Activated B cell treated with CpG ODN at 0.5 μM for 24 hours (primary cell): ENCODE measurements around the gene LCP2. TPM values are rescaled to one million over a fixed set of nuclear protein-coding genes. Genes with fewer than 3 reads are reported as not detected.

ENCODE experiments used
- ATAC-seq: fragments of 200-7000 bp; cut with Tn5 transposase; one replicate; pipeline ENCODE4 v1.10.0; 2021; ENCODE audit warnings: low read depth, mild to moderate bottlenecking, moderate library complexity
- CTCF ChIA-PET: fragments of 350-600 bp; sonication (Branson Sonifier 250); formaldehyde crosslinking; loops from one replicate; lab custom pipeline; 2021; ENCODE audit warnings: antibody characterized with exemption; lab: Charles Lee
- POLR2A ChIA-PET: fragments of 350-600 bp; sonication (Branson Sonifier 250); formaldehyde crosslinking; loops from one replicate; lab custom pipeline; 2021; ENCODE audit warnings: antibody characterized with exemption; lab: Charles Lee
- DNase-seq: peaks from one replicate; pipeline ENCODE4 v3.0.0; 2022
- H3K27ac Mint-ChIP-seq: one replicate; pipeline ENCODE4 v1.8.0; 2020; ENCODE audit warnings: mixed read lengths
- H3K27me3 Mint-ChIP-seq: one replicate; pipeline ENCODE4 v1.8.0; 2021; ENCODE audit warnings: mixed read lengths
- H3K36me3 Mint-ChIP-seq: one replicate; pipeline ENCODE4 v1.8.0; 2021; ENCODE audit warnings: low read depth, mixed read lengths
- H3K4me1 Mint-ChIP-seq: one replicate; pipeline ENCODE4 v1.8.0; 2021; ENCODE audit warnings: mixed read lengths
- H3K4me3 Mint-ChIP-seq: one replicate; pipeline ENCODE4 v1.8.0; 2020; ENCODE audit warnings: mild to moderate bottlenecking, mixed read lengths
- H3K9me3 Mint-ChIP-seq: one replicate; pipeline ENCODE4 v1.8.0; 2020; ENCODE audit warnings: mixed read lengths
- CTCF ChIP-seq: fragments of 200-600 bp; IDR thresholded peaks from one replicate; pipeline ENCODE4 v1.8.0; 2022; ENCODE audit warnings: antibody characterized with exemption, mild to moderate bottlenecking
- intact Hi-C: fragments of 100-400 bp; cut with micrococcal nuclease; formaldehyde crosslinking; loops from one replicate; pipeline ENCODE4 v1.15.1; 2024
- total RNA-seq: library from RNA; stranded (reverse); gene quantifications from 2 replicates; pipeline ENCODE4 v1.2.3, GENCODE V29; 2022

Gene LCP2
- total RNA-seq, 1 donor from 2014 or later = 8.5 TPM

- H3K27ac Mint-ChIP-seq = no peak overlapping the region
- no peaks in the 10 kb centered on the region for H3K36me3 Mint-ChIP-seq
- intact Hi-C loops = loop anchor here (10.0 kb wide), 1 partner anchor 1051 kb away; the partner anchor contains the start of gene NPM1
- DNase-seq = no peak
- CTCF ChIA-PET = interaction anchor here (1.1 to 3.4 kb wide), 5 partner anchors 51 to 107 kb away, joined by 3 to 18 read pairs (median 6); no protein-coding TSS in a partner anchor
- POLR2A ChIA-PET = interaction anchor here (1.2 to 2.3 kb wide), 3 partner anchors 27 to 40 kb away, joined by 6 to 10 read pairs (median 6); no protein-coding TSS in a partner anchor
- ATAC-seq = no peak
- no peaks in the 10 kb centered on the region for H3K27me3 Mint-ChIP-seq
- H3K4me3 Mint-ChIP-seq = peak overlapping the region; percentile 25
- H3K4me1 Mint-ChIP-seq = peaks cover 10% of the 10 kb centered on the region
- H3K9me3 Mint-ChIP-seq = no peaks in the 10 kb centered on the region
- TF ChIP-seq CTCF = no peak
These were observed 35.8 kb upstream of the LCP2 start for GRCh38 chr5:170333161-170333910.

DNA sequence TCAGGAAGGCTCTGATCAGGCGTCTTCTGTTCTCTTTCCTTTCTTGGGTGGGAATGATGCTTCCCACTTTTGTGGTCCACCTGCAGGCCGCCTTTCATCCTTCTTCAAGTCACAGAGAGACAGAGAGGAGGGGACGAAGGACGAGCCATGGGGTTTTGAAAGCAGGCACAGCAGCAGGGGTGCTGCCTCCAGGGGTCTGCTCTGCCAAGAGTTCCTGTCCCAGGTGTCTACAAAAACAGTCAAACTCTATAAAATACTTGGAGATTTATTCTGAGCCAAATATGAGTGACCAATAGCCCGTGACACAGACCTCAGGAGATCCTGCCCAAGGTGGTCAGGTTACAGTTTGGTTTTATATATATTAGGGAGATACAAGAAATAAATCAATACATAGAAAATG lies 34.5 kb upstream of the LCP2 start:
- intact Hi-C loops = loop anchor here (10.0 kb wide), 1 partner anchor 1053 kb away; the partner anchor contains the start of gene NPM1
- Mint-ChIP-seq H3K27ac (no peak overlapping the region), H3K9me3 (no peaks in the 10 kb centered on the region), H3K36me3 (no peaks in the 10 kb centered on the region), H3K4me3 (no peak overlapping the region), H3K4me1 (peaks cover 9% of the 10 kb centered on the region), H3K27me3 (no peaks in the 10 kb centered on the region)
- CTCF ChIA-PET = interaction anchor here (0.9 to 1.8 kb wide), 5 partner anchors 35 to 66 kb away, joined by 4 to 13 read pairs (median 5); no protein-coding TSS in a partner anchor
- ATAC-seq (no peak), DNase-seq (no peak)
- TF ChIP-seq CTCF = no peak
- POLR2A ChIA-PET = interaction anchor here (0.9 to 2.7 kb wide), 8 partner anchors 26 to 106 kb away, joined by 3 to 69 read pairs (median 14); partner anchors contain the start of gene LCP2

DNA sequence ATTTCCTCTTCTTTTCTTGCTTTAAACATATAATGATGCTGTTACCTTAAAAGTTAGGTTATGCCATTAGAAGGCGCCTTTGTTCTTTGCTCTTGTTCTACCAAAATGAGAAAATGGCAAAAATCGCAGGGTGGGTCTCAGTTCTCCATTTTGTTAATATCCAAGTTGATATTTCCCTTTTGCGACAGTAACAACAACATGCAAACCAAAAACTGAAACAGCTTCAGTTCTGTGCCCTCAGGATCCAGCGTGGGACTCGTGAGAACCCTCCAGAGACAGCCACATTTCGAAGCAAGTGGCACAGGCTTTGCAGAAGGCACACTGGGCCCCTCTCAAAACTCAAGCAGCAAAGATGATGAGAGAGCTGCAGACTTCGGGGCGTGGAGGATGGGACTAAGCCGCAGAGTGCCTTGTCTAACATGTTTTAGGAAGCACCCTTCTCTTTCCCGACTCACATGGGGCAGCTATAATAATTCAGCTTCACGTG lies 33.0 kb upstream of the LCP2 start:
- intact Hi-C loops = loop anchor here (1.0 to 10.0 kb wide), 7 partner anchors 24 to 1054 kb away; partner anchors contain the start of genes DOCK2, LCP2 and NPM1
- ATAC-seq (no peak), DNase-seq (no peak)
- Mint-ChIP-seq H3K9me3 (no peaks in the 10 kb centered on the region), H3K4me1 (peaks cover 8% of the 10 kb centered on the region), H3K27ac (no peak overlapping the region), H3K4me3 (no peak overlapping the region), H3K36me3 (no peaks in the 10 kb centered on the region), H3K27me3 (no peaks in the 10 kb centered on the region)
- ChIA-PET POLR2A (interaction anchor here (0.9 to 2.7 kb wide), 10 partner anchors 8 to 56 kb away, joined by 3 to 69 read pairs (median 9); partner anchors contain the start of gene LCP2), CTCF (interaction anchor here (0.9 to 1.8 kb wide), 3 partner anchors 56 to 65 kb away, joined by 4 to 13 read pairs (median 5); no protein-coding TSS in a partner anchor)
- no peak for TF ChIP-seq CTCF

DNA sequence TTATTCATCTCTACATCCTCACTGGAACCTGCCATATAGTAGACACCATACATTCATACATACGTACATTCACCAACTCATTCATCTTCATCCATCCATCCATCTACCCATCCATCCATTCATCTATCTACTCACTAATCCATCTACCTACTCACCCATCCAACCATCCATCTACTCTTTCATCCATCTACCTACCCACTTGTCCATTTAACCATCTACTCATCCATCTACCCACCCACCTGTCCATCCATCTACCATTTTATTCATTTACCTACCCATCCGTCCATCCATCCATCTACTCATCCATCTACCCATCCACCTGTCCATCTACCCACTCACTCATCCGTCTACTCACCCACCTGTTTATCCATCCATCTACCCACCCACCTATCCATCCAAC lies 31.9 kb upstream of the LCP2 start:
- Mint-ChIP-seq H3K36me3 (no peaks in the 10 kb centered on the region), H3K4me3 (no peak overlapping the region), H3K27ac (no peak overlapping the region), H3K4me1 (peaks cover 8% of the 10 kb centered on the region), H3K9me3 (no peaks in the 10 kb centered on the region), H3K27me3 (no peaks in the 10 kb centered on the region)
- no peak for TF ChIP-seq CTCF
- ChIA-PET POLR2A (interaction anchor here (2.7 kb wide), 1 partner anchor 32 kb away, joined by 34 read pairs; the partner anchor contains the start of gene LCP2), CTCF (no interaction called here)
- ATAC-seq = no peak
- DNase-seq = no peak
- intact Hi-C loops = no loop called here
